Stomach (tissue), 9 donors: ENCODE results near the gene KIAA0513. TPM values are rescaled to one million over a fixed set of nuclear protein-coding genes. Genes with fewer than 3 reads are reported as not detected.

Experiments used
- DNase-seq, 2 donors: peaks; one replicate each; pipeline versions ENCODE4 v3.0.0 to v3.0.0-alpha.2; 2013 to 2019
- H3K27ac ChIP-seq, 5 donors: fragments of 200-600 bp in 4 of 5; sonication (generic) in 4 of 5; one replicate each; pipeline ENCODE4 v1.5.1; 2013 to 2019; ENCODE audit warnings: mild to moderate bottlenecking in 1 of 5, moderate library complexity in 1 of 5
- H3K27me3 ChIP-seq, 3 donors: fragments of 200-600 bp; sonication (generic); one replicate each; pipeline ENCODE4 v1.5.1; 2017 to 2019; ENCODE audit warnings: mixed run types in 1 of 3
- H3K36me3 ChIP-seq, 4 donors: fragments of 200-600 bp; sonication (generic); 1 replicate in 3 of 4; 2 replicates in 1 of 4; pipeline ENCODE4 v1.5.1; 2016 to 2019
- H3K4me1 ChIP-seq, 4 donors: fragments of 200-600 bp; sonication (generic); one replicate each; pipeline ENCODE4 v1.5.1; 2016 to 2019
- H3K4me3 ChIP-seq, 4 donors: fragments of 200-600 bp; sonication (generic) in 3 of 4; one replicate each; pipeline ENCODE4 v1.5.1; 2016 to 2019; ENCODE audit warnings: mild to moderate bottlenecking in 1 of 4
- H3K9me3 ChIP-seq, 4 donors: fragments of 200-600 bp; sonication (generic); one replicate each; pipeline ENCODE4 v1.5.1; 2016 to 2019
- EP300 ChIP-seq: sonication (generic); formaldehyde crosslinking; IDR thresholded peaks from one replicate; pipeline ENCODE4 v1.6.1; 2017; ENCODE audit warnings: antibody characterized with exemption
- POLR2A ChIP-seq, 4 donors: fragments of 450-650 bp; IDR thresholded peaks; one replicate each; pipeline ENCODE4 v1.6.1; 2016; ENCODE audit warnings: antibody characterized with exemption in 4 of 4, control low read depth in 2 of 4, mild to moderate bottlenecking in 1 of 4, moderate library complexity in 1 of 4
- POLR2AphosphoS5 ChIP-seq, 3 donors: sonication (generic); formaldehyde crosslinking; IDR thresholded peaks; one replicate each; pipeline ENCODE4 v1.6.1; 2016; ENCODE audit warnings: antibody characterized with exemption in 3 of 3
- WGBS, 5 donors: extraction: QIAGEN DNeasy Blood & Tissue Kit in 3 of 5; methylation state at CpG; one replicate each; pipeline versions ENCODE4 v1.1.5 to v1.1.7; 2013 to 2018; 5-methylcytosine and 5-hydroxymethylcytosine counted together
- intact Hi-C: fragments of 100-400 bp; cut with DNase I; formaldehyde crosslinking; loops from one replicate; pipeline ENCODE4 v1.15.1; 2023; ENCODE audit warnings: low total_unique reads
- polyA plus RNA-seq, 3 donors: library from polyadenylated mRNA; stranded (reverse); fragments of 200-250 nt; gene quantifications; one replicate each; pipeline ENCODE4 v1.2.3, GENCODE V29; 2013
- total RNA-seq, 5 donors: library from RNA; depleted of rRNA; stranded (reverse); fragments of >200 nt; gene quantifications; one replicate each; pipeline versions ENCODE4 v1.1.0 to v1.2.3, GENCODE V29; 2014 to 2016
- TF ChIP-seq, protein P1 (sequence below), 7 experiments: fragments of 450-650 bp in 4 of 7; fragments of 200-600 bp in 3 of 7; sonication (generic) in 3 of 7; IDR thresholded peaks; one replicate each; pipeline ENCODE4 v1.5.1; 2016 to 2019; ENCODE audit warnings: antibody characterized with exemption in 7 of 7, control low read depth in 2 of 7, mild to moderate bottlenecking in 1 of 7
- donor health status: healthy with polysubstance abuse.
- donor health status: Bipolar disorder and iron deficiency.
- donor health status: healthy.

The KIAA0513 gene
- total and polyA plus RNA-seq, 8 donors, result 3.6 to 40.6 (median 14.9) TPM

DNA sequence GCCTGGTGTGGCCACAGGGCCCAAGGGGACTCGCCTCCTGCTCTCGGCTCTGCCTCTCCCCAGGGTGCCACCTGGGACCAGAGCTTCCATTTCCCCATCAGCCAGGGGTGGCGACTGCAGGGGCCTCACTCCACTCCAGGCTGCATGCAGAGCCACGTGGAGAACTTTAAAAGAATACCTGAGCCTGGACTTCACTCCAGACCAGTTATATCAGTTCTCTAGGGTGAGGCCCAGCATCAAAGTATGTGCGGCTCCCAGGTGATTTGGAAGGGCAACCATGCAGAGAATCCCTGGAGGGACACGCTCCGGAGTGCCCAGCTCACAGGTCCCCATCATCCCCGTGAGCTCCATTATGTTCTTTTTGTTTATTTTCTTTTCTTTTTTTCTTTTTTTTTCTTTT lies 39.8 kb downstream of the KIAA0513 start:
- no peak for DNase-seq
- WGBS, 5 donors, result 86 to 94% (median 88%) methylated on average over 5 to 8 of the region's 8 CpGs
- Histone ChIP-seq H3K9me3 (no peaks in the 10 kb centered on the region), H3K27ac (no peak overlapping the region), H3K27me3 (no peaks in the 10 kb centered on the region), H3K4me3 (no peak overlapping the region), H3K4me1 (peaks cover 0 to 12% (median 3%) of the 10 kb centered on the region in 4 donors), H3K36me3 (peaks cover 43 to 81% (median 72%) of the 10 kb centered on the region in 4 donors)
- intact Hi-C loops, result no loop called here
- TF ChIP-seq POLR2AphosphoS5 (IDR thresholded peaks at IDR 0.05), result no peak
- no peak for TF ChIP-seq POLR2A (IDR thresholded peaks at IDR 0.05)
- TF ChIP-seq, protein P1, sequence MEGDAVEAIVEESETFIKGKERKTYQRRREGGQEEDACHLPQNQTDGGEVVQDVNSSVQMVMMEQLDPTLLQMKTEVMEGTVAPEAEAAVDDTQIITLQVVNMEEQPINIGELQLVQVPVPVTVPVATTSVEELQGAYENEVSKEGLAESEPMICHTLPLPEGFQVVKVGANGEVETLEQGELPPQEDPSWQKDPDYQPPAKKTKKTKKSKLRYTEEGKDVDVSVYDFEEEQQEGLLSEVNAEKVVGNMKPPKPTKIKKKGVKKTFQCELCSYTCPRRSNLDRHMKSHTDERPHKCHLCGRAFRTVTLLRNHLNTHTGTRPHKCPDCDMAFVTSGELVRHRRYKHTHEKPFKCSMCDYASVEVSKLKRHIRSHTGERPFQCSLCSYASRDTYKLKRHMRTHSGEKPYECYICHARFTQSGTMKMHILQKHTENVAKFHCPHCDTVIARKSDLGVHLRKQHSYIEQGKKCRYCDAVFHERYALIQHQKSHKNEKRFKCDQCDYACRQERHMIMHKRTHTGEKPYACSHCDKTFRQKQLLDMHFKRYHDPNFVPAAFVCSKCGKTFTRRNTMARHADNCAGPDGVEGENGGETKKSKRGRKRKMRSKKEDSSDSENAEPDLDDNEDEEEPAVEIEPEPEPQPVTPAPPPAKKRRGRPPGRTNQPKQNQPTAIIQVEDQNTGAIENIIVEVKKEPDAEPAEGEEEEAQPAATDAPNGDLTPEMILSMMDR (IDR thresholded peaks at IDR 0.05), result no peak
- no peak for TF ChIP-seq EP300

DNA sequence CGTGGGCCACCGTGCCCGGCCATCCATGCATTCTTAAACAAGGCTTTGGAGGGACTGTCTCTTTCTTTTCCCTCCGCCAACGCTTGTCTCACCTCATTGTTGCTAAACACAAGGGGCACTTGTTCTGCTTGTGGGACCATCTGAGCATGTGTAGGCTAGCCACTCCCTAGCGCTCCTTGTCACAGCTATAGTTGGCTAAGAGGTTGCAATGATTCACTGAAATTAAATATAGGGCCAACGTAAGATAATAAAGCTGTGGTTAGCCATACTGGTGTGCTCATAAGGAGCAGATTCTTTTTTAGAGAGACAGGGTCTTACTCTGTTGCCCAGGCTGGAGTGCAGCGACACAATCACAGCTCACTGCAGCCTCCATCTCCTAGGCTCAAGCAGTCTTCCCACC lies 41.2 kb downstream of the KIAA0513 start:
- no peak overlapping the region for H3K4me3 ChIP-seq
- no peaks in the 10 kb centered on the region for H3K9me3 ChIP-seq
- no peaks in the 10 kb centered on the region for H3K4me1 ChIP-seq
- H3K36me3 ChIP-seq, result peaks cover 55 to 88% (median 86%) of the 10 kb centered on the region in 4 donors
- no peak for DNase-seq
- no peak overlapping the region for H3K27ac ChIP-seq
- TF ChIP-seq POLR2A (IDR thresholded peaks at IDR 0.05), result no peak
- TF ChIP-seq, protein P1 (IDR thresholded peaks at IDR 0.05), result no peak
- no peak for TF ChIP-seq EP300
- TF ChIP-seq POLR2AphosphoS5 (IDR thresholded peaks at IDR 0.05), result no peak
- intact Hi-C loops, result no loop called here
- no peaks in the 10 kb centered on the region for H3K27me3 ChIP-seq
- 87 to 96% (median 91%) methylated on average over 8 of the region's 8 CpGs for WGBS, 5 donors

DNA sequence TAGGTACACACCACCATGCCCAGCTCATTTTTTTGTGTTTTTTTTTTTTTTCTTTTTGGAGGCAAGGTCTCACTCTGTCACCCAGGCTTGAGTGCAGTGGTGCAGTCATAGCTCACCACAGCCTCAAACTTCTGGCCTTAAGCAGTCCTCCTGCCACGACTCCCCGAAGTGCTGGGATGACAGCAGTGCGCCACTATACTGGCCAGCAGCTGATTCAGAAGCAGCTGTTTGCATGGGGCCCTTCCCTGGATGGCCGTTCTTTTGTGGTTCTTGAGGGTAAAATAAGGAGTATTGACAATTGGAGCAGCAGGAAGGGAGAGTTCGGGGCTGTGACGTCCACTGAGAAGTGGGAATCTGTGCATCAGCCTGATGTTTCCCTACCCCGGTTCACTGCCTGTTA lies 41.6 kb downstream of the KIAA0513 start:
- H3K27ac ChIP-seq, result no peak overlapping the region

DNA sequence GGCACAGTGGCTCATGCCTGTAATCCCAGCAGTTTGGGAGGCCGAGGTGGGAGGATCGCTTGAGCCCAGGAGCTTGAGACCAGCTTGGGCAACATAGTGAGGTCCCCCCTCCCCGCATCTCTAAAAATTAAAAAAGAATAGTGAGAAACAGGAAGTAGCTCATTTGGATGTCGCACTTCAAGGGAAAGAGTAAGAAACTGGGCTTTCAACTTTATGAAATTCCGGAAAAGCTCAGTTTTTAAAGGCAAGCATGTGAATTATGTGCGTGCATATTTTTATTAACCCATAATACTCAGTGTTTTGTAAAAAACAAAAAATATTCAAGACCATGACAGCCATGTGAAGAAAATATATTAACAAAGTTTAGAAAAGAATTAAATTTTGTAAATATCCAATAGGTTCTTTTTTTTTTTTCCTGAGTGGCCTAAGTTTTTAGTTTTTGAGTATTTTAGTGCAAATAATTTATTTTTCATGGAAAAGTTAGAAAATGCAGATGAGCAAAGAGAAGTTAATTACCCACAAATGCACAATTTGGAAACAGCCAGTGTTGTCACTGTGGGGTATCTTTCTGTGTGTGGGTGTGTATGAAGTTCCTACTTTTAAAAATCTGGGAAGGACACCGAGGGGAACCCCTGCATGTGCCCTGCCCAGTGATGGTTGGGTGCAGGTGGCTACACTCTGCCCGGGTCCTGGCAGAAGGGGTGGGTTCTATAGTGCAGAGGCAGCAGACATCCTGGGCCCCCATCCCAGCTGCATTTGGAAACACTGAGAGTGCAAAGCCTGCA lies 44.7 kb downstream of the KIAA0513 start:
- Histone ChIP-seq H3K27ac (no peak overlapping the region), H3K4me3 (no peak overlapping the region), H3K4me1 (no peaks in the 10 kb centered on the region), H3K36me3 (peaks cover 58 to 98% (median 96%) of the 10 kb centered on the region in 4 donors), H3K9me3 (no peaks in the 10 kb centered on the region), H3K27me3 (no peaks in the 10 kb centered on the region)
- 86 to 93% (median 89%) methylated on average over 8 of the region's 8 CpGs for WGBS, 5 donors
- TF ChIP-seq, protein P1 (IDR thresholded peaks at IDR 0.05), result no peak
- no peak for TF ChIP-seq POLR2AphosphoS5 (IDR thresholded peaks at IDR 0.05)
- no peak for TF ChIP-seq EP300
- no peak for TF ChIP-seq POLR2A (IDR thresholded peaks at IDR 0.05)
- intact Hi-C loops, result no loop called here
- DNase-seq, result no peak

More for the DNA sequence above, 41.6 kb downstream of the KIAA0513 start:
- Histone ChIP-seq H3K4me3 (no peak overlapping the region), H3K36me3 (peaks cover 55 to 91% (median 90%) of the 10 kb centered on the region in 4 donors), H3K27me3 (no peaks in the 10 kb centered on the region), H3K4me1 (no peaks in the 10 kb centered on the region), H3K9me3 (no peaks in the 10 kb centered on the region)
- intact Hi-C loops, result no loop called here
- TF ChIP-seq, protein P1 (IDR thresholded peaks at IDR 0.05), result no peak
- TF ChIP-seq EP300 (no peak), POLR2AphosphoS5 (IDR thresholded peaks at IDR 0.05) (no peak), POLR2A (IDR thresholded peaks at IDR 0.05) (no peak)
- DNase-seq, result no peak
- WGBS, 5 donors, result 86 to 95% (median 93%) methylated on average over 7 of the region's 7 CpGs
